NCI-H1048 (cell line): Measurements from ENCODE around the gene TMEM43.

Source experiments
- DNase-seq: peaks from one replicate; lab custom pipeline; 2025; lab: John Stamatoyannopoulos, UW

The TMEM43 gene

DNA sequence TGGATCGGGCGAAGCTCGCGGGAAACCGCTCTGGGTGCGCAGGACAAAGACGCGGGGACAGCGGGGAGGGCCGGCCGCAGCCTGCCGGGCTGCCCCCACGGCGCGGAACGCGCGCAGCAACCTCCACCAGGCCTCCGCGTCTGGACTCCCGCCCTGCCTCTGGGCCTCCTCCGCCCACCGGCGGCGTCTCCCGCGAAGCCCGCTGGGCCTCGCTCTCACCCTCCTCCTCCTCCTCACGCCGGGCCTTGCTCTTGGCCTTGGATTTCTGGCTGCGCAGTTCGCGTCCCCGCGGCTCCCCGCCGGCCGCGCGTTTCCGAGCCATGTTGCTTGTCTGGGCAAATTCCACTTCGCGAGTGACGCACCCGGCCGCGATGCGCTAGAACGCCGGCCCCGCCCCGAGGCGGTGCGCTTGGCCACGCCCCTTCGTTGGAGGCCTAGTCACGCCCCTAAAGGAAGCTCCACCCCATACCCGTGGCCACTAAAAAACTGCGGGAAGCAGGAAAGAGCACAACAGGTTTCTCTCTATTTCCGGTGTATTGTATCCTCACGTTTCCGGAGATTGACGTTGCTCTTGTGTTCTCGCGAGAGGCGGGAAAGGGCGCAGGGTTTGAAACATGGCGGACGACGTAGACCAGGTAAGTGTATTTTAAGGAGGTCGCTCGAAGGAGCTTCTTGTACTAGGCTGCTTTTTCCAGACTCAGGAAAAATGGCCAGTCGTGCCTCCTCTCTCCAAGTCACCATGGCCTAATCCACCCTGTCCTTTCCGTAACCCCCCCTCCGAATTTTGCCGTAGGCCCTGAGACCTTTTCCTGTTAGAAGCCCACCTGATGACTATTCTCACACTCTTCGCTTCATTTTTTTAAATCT is 53.6 kb downstream of the TMEM43 start, which contains the start of the genes LSM3 and XPC:
LSM3 (plus strand) TSS at position 571 of the 867 bp plus-strand sequence; CDS start at position 615, 44 bp downstream.
XPC (minus strand) TSS at position 355 of the 867 bp plus-strand sequence; CDS start at position 322, 33 bp downstream.
- DNase-seq: peak; percentile 92

DNA sequence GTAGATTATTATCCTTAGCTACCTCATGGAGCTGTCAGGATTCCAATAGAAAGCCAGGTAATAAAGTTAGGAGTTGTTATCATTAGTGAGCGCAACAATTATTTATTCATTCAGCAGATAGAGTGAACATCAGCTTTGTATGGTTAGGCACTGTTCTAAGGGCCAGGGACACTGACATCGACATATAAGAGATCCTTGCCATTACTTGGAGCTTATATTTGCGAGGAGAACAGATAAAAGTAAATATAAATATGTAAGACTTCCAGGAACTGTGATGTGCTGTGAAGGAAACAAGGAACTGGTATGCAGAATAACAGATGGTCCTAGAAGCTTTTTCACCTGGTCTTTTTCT is 54.2 kb downstream of the TMEM43 start:
- no peak for DNase-seq

DNA sequence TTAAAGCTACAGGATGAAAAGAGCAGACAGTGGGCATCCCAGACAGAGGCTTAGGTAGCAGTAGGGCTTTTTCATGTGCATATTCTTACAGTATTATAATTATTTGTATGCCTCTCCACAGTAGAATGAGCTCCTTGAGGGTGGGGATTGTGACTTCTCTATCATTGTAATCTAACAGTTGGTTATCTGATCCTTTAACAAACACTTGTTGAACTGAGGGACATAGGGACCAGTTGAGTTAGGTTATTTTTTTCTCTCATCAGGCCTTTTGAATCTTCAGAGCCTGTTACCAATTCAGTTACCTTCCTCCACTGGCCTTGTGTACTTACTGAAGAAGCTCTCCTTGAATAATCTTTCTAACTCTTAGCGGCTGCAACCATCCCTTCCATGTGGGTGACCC is 54.9 kb downstream of the TMEM43 start:
- DNase-seq: no peak

DNA sequence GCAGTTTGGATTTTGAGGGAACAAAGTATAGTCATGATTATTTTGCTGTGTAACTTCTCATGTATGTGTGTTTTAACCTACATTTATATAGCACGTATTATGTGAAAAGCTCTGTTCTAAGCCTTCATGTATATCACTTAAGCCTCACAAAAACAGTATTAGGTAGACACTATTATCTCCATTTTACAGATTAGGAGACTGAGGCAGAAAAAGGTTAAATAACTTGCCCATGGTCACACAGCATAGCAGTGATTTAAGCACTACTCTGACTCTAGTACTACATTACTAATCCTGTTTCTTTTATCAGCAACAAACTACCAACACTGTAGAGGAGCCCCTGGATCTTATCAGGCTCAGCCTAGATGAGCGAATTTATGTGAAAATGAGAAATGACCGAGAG is 56.4 kb downstream of the TMEM43 start:
- DNase-seq: no peak

DNA sequence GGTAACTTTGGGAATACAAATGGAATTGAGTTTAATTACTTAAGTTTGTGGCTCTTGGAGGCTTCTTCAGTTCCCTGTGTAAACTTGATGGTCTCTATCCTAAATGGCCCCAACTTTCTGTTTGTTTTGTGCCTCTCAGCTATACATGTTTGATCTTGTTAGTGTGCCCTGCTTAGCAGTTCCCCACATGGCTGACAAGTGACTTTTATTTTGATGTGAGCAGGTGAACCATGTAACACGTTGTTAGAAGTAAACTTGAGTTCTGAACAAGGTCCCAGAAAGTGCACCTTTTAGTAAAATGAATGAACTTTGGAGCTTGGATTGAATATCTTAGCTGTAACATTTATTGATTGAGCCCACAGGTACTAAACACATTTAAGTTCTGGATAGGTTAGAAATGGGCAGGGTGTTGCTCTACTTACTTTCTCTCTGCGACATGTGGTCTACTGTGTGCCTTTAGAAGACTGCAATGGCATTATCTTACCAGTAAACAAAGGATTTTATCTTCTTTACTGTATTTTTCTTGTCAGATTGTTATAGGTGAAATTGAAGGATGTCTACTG is 58.2 kb downstream of the TMEM43 start:
- no peak for DNase-seq

DNA sequence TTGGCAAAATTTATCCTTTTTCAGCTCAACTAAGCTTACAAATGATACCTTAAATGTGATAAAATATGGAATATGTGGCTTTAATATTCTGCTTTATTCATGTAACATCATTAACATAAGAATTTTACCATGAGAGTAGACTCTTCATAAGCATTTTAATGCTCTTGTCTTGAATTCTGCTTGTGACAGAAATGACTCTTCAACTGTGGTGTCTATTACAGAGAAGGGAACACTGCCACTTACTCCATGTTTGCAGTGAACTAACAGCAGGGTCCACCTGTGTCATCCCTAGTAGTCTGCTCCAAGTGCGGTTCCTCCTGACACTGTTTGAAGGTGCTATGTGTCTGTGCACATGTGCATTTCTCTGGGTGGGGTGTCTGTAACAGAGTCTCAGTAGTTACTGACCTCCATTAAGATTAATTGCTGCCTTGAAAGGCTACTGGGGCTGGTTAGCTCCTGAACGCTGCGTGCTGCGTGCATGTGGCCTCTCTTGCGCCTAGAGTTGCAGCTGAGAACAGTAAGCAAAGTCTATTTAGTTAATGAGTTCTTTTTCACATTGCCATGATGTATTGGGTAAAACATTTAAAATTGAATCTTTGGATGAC is 62.1 kb downstream of the TMEM43 start:
- DNase-seq: no peak

DNA sequence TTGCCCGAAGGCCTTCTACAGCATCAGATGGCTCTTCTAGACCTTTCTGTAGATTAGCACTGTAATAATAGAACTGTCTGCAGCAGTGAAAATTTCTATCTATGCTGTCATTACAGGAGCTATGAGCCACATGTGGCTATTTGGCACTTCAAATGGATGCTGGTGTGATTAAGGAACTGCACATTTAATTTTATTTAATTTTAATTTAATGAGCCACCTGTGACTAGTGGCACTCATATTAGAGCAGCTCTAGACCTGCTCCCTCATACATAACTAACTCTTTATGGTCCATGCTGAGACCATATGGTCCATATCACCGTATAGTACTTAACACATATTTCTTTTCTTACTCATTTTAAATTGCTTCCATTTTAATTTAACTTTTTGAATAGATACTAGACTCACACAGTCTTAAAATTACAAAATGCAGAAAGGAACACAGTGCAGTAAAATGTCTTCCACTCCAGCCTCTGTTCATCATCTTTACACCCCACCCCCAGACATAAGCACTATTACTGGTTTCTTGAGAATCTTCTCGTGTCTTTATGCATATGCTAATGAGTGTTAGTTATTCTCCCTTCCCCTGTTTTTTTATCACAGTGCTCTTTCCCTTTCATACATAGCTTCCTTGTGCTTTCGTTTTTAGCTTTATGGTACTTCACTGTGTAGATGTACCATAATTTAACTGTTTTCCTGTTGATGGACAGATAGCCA is 63.3 kb downstream of the TMEM43 start:
- DNase-seq: no peak
